ENCODE data around the gene UGT1A6. TPM values are rescaled to one million over a fixed set of nuclear protein-coding genes. Genes with fewer than 3 reads are reported as not detected.
A peak's percentile ranks its signal among the peaks of the same experiment; 100 is the strongest.

Gene UGT1A6
- polyA plus RNA-seq, 6 donors from 2014 or later: not detected

DNA sequence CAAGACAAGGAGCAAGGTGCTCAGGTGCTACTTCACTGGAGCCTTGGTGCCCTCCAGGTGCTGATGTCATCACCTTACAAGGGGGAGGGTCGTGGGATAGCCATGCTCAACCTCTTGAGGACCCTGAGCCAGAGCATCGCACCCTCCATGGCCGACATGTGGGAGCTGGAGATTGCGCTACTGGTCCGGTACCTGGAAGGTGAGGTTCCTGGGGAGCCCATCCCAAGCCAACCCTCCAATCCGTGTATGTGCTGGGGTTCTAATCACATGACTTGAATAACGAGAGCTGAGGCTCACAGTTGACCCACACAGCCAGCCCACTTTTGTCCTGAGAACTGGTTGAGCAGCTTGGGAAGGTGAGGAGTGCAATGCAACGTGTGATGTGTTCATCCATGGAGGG, 111.3 kb downstream of the UGT1A6 start:
- Mint-ChIP-seq H3K4me3 (no peak overlapping the region), H3K27ac (no peak overlapping the region), H3K9me3 (no peaks in the 10 kb centered on the region), H3K27me3 (peaks cover 4 to 35% (median 26%) of the 10 kb centered on the region in 3 donors), H3K36me3 (no peaks in the 10 kb centered on the region), H3K4me1 (peaks cover 0 to 4% (median 0%) of the 10 kb centered on the region in 3 donors)
- DNase-seq (no peak), ATAC-seq (ENCODE audit: low read depth in 2 of 2) (no peak)

DNA sequence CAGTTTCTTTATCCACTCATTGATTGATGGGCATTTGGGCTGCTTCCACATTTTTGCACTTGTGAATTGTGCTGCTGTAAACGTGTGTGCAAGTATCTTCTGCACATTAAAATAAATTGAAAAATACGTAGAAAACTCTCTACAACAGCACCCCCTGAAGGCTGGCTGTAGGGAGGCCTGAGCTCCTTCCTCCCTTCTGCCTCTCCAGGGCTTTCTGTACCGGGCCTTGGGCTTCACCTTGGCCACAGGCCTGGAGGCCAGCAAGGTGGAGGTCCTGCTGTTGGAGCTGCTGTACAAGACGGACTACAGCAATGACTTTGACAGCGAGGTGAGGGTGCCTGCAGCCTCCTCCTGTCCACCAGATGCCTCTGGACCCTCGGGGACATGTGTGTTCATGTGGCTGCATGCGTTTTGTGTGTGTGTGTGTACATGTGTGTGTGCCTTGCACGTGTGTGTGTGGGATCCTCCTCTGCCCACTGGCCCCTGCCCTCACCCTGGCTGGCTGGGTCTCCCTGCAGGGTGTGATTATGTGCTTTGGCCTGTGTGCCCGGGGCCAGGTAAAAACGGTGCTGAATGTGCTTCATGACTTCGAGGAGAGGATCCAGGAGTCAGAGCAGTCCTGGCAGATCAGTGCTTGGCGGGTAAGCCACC, 114.7 kb downstream of the UGT1A6 start:
- DNase-seq: no peak
- no peak for ATAC-seq (ENCODE audit: low read depth in 2 of 2)
- no peaks in the 10 kb centered on the region for H3K36me3 Mint-ChIP-seq

DNA sequence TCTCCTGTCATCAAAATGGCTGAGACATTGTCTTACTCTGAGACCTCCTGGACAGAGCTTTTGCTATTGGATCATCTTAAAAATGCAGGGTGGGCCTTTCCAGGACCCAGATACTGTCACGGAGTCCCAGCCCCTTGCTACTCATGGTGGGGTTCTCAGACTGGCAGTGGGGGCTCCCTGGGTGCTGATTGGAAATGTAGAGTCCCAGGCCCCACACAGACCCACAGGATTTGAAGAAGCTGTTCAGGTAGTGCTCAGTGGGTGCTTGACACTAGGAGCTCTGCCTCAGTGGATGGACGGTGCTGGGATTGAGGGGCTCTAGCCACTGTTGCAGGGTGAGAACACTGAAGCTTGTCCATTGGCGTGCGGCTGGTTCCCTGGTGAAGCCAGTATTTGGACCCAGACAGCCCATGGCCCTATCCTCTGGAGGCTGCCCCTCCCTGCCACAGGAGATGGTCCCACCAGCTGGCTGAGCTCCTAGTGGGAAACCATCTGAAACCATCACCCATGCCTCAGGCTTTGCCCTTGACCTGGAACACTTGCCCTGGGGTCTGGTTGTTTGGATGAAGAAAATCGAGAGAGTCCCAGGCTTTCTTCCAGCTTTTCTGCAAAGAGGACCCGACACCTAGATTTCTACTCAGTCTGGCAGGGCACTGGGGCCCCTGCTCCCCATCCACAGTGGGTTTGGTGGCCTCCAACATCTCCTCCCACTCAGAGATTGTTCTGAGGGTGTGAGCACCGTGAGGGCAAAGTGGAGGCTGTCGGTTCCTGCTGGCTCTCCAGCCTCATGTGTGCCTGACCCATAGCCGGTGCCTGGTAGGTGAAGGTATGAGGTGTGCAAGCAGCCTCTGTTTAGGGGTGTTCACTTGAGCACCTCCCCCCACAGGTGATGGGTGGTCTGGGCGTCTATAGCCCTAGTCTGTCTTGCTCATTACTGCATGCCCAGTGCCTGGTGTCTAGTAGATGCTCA, 115.6 kb downstream of the UGT1A6 start:
- ATAC-seq (ENCODE audit: low read depth in 2 of 2): no peak
- Mint-ChIP-seq H3K9me3 (no peaks in the 10 kb centered on the region), H3K27ac (no peak overlapping the region), H3K4me3 (no peak overlapping the region), H3K27me3 (peaks cover 6 to 35% (median 33%) of the 10 kb centered on the region in 3 donors), H3K4me1 (no peaks in the 10 kb centered on the region), H3K36me3 (no peaks in the 10 kb centered on the region)
- DNase-seq: no peak

More for the DNA sequence above, 114.7 kb downstream of the UGT1A6 start:
- Mint-ChIP-seq H3K4me1 (no peaks in the 10 kb centered on the region), H3K27ac (no peak overlapping the region), H3K9me3 (no peaks in the 10 kb centered on the region), H3K27me3 (peaks cover 8 to 43% (median 41%) of the 10 kb centered on the region in 3 donors), H3K4me3 (no peak overlapping the region)

GRCh38 chr2:233810385-233810784, 117.7 kb downstream of the UGT1A6 start:
- Mint-ChIP-seq H3K4me1 (no peaks in the 10 kb centered on the region), H3K27ac (no peak overlapping the region), H3K9me3 (no peaks in the 10 kb centered on the region), H3K27me3 (peaks cover 6 to 18% (median 13%) of the 10 kb centered on the region in 3 donors), H3K36me3 (no peaks in the 10 kb centered on the region), H3K4me3 (no peak overlapping the region)
- DNase-seq (no peak), ATAC-seq (ENCODE audit: low read depth in 2 of 2) (no peak)

- no peaks in the 10 kb centered on the region for H3K9me3 Mint-ChIP-seq
- no peaks in the 10 kb centered on the region for H3K4me1 Mint-ChIP-seq
- no peak for DNase-seq
- no peak overlapping the region for H3K4me3 Mint-ChIP-seq
- ATAC-seq (ENCODE audit: low read depth in 2 of 2): no peak
- no peaks in the 10 kb centered on the region for H3K36me3 Mint-ChIP-seq
- H3K27me3 Mint-ChIP-seq: peaks cover 6 to 20% (median 13%) of the 10 kb centered on the region in 3 donors
- H3K27ac Mint-ChIP-seq: no peak overlapping the region
These were observed 118.4 kb downstream of the UGT1A6 start for GRCh38 chr2:233811087-233811486.

- no peak overlapping the region for H3K27ac Mint-ChIP-seq
- H3K9me3 Mint-ChIP-seq: no peaks in the 10 kb centered on the region
- no peaks in the 10 kb centered on the region for H3K36me3 Mint-ChIP-seq
- no peaks in the 10 kb centered on the region for H3K4me1 Mint-ChIP-seq
- H3K27me3 Mint-ChIP-seq: peaks cover 6 to 25% (median 13%) of the 10 kb centered on the region in 3 donors
- DNase-seq (no peak), ATAC-seq (ENCODE audit: low read depth in 2 of 2) (no peak)
- no peak overlapping the region for H3K4me3 Mint-ChIP-seq
These were observed 119.0 kb downstream of the UGT1A6 start for GRCh38 chr2:233811732-233812131.

GRCh38 chr2:233813236-233814055, 120.8 kb downstream of the UGT1A6 start:
- no peak overlapping the region for H3K27ac Mint-ChIP-seq
- no peak for DNase-seq
- no peaks in the 10 kb centered on the region for H3K9me3 Mint-ChIP-seq
- H3K36me3 Mint-ChIP-seq: no peaks in the 10 kb centered on the region
- ATAC-seq (ENCODE audit: low read depth in 2 of 2): no peak
- H3K27me3 Mint-ChIP-seq: peaks cover 6 to 41% (median 19%) of the 10 kb centered on the region in 3 donors
- no peak overlapping the region for H3K4me3 Mint-ChIP-seq
- no peaks in the 10 kb centered on the region for H3K4me1 Mint-ChIP-seq

DNA sequence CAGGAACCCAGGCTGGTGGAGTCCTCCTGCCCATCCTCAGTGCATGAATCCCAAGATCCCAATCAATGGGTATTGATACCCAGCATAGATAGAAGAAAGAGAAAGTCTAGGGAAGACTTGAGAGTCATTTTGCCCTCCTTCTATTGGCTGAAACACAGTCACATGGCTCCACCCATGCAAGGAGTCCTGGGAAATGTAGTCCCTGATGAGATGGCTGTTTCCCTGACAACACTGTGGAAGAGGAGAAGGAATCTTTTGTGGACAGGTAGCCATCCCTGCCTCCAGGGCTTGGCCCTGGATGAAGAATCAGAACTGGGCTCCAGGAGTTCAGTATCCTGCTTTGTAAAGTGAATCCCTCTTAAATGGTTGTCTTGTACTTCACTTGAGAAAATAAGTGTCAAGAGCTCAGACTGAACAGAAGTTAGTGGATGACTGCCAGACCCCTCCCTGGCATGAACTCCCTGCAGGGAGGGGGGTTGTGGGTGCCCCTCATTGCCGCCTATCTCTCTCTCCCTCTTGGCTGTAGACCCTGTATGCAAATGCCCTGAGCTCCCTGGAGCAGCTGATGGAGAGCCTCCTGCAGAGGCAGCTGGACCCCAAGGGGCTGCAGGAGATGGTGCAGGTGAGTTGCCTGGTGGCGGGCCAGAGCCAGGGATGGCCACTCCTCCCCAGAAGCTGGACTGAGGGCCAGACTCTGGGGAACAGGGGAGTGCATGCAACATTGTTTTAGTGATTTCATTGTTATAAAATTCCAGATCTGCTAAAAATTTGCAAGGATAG, 121.6 kb downstream of the UGT1A6 start:
- H3K4me3 Mint-ChIP-seq: no peak overlapping the region
- H3K36me3 Mint-ChIP-seq: no peaks in the 10 kb centered on the region
- H3K9me3 Mint-ChIP-seq: no peaks in the 10 kb centered on the region
- H3K27me3 Mint-ChIP-seq: peaks cover 6 to 41% (median 17%) of the 10 kb centered on the region in 3 donors
- DNase-seq (no peak), ATAC-seq (ENCODE audit: low read depth in 2 of 2) (no peak)
- no peaks in the 10 kb centered on the region for H3K4me1 Mint-ChIP-seq
- H3K27ac Mint-ChIP-seq: no peak overlapping the region

DNA sequence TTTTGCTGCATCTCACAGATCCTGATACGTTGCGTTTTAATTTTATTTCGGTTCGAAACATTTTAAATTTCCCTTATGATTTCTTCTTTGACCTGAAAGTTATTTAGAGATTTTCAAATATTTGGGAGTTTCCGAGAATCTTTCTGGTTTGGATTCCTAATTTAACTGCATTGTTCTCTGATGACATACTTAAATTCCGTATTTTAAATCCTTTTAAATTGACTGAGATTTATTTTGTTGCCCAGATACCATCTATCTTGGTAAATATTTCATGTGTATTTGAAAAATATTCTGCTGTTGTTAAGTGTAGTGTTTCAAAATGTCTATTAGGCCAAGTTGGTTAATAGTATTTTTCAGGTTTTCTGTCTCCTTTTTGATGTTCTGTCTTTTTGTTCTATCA, 123.2 kb downstream of the UGT1A6 start:
- H3K4me3 Mint-ChIP-seq: no peak overlapping the region
- no peak for DNase-seq
- H3K27ac Mint-ChIP-seq: no peak overlapping the region

GRCh38 chr2:233816334-233816733, 123.6 kb downstream of the UGT1A6 start:
- H3K36me3 Mint-ChIP-seq: no peaks in the 10 kb centered on the region
- no peak for ATAC-seq (ENCODE audit: low read depth in 2 of 2)

More for the DNA sequence above, 123.2 kb downstream of the UGT1A6 start:
- ATAC-seq (ENCODE audit: low read depth in 2 of 2): no peak
- H3K9me3 Mint-ChIP-seq: no peaks in the 10 kb centered on the region
- H3K4me1 Mint-ChIP-seq: no peaks in the 10 kb centered on the region
- H3K36me3 Mint-ChIP-seq: no peaks in the 10 kb centered on the region
- H3K27me3 Mint-ChIP-seq: peaks cover 4 to 40% (median 15%) of the 10 kb centered on the region in 3 donors

DNA sequence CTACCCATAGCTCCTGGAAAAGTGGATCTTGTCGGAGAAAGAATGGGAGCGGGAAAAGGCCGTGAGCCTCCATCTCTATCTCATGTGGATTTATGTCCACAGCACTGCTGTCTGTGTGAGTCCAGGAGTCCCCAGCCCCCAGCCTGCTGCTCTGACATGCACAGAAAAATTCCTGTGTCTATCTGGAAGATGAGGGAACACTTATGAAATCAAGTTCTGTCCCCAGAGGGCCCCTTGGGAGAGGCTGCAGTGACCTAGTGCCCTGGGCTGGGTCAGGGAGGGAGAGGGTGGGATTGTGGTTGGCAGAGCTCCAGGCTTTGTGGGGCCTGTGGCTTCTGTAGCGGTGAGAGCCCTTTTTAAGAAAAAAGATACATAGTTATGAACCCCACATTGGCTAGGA, 124.1 kb downstream of the UGT1A6 start:
- Mint-ChIP-seq H3K36me3 (no peaks in the 10 kb centered on the region), H3K9me3 (no peaks in the 10 kb centered on the region), H3K4me1 (no peaks in the 10 kb centered on the region), H3K27ac (no peak overlapping the region), H3K27me3 (peaks cover 8 to 37% (median 11%) of the 10 kb centered on the region in 3 donors), H3K4me3 (no peak overlapping the region)
- ATAC-seq (ENCODE audit: low read depth in 2 of 2) (no peak), DNase-seq (no peak)

More at GRCh38 chr2:233816334-233816733, 123.6 kb downstream of the UGT1A6 start:
- DNase-seq: no peak
- no peaks in the 10 kb centered on the region for H3K9me3 Mint-ChIP-seq
- H3K27me3 Mint-ChIP-seq: peaks cover 7 to 41% (median 11%) of the 10 kb centered on the region in 3 donors
- H3K4me1 Mint-ChIP-seq: no peaks in the 10 kb centered on the region
- peak overlapping the region in 1 of 8 donors; percentile 36 for H3K4me3 Mint-ChIP-seq
- no peak overlapping the region for H3K27ac Mint-ChIP-seq

DNA sequence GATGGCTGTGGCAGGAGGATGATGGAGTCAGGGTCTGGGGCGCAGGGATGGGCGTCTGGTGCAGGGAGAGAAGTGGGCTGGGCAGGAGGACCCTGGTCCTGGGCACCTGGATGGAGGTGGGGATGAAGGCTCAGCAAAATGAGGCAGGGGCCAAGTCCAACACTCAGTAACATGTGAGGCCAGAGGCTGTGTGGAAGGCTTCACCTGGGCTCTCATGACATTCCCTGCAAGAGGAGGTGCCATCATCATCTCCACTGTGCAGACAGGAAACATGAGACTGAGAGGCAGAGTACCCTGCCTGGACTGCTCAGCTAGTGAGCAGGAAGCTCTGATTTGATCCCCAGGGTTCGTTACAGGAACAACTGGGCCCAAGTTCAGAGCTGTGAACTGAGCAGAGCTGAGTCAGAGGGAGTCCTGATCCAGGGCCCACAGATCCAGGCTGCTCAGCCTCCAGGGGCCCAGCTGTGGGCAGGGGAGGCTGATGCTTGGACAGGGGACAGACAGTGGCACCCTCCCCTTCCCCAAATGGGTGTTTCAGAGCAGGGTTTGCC, 124.7 kb downstream of the UGT1A6 start:
- Mint-ChIP-seq H3K9me3 (no peaks in the 10 kb centered on the region), H3K27me3 (peaks cover 8 to 31% (median 11%) of the 10 kb centered on the region in 3 donors), H3K4me1 (no peaks in the 10 kb centered on the region), H3K36me3 (no peaks in the 10 kb centered on the region), H3K4me3 (no peak overlapping the region), H3K27ac (no peak overlapping the region)
- no peak for DNase-seq
- no peak for ATAC-seq (ENCODE audit: low read depth in 2 of 2)

Measured in naive B cell (primary cell).